HG02610 (cell line): Measurements from ENCODE around the gene SMAD5.

Experiments used
- ATAC-seq: cut with Tn5 transposase; IDR thresholded peaks from one replicate; pipeline ENCODE4 v1.9.1; 2021; ENCODE audit warnings: mild to moderate bottlenecking, moderate library complexity; ENCODE audit not compliant: unreplicated experiment

Gene SMAD5

GRCh38 chr5:136194576-136194975 lies 61.9 kb downstream of the SMAD5 start:
- no peak for ATAC-seq

DNA sequence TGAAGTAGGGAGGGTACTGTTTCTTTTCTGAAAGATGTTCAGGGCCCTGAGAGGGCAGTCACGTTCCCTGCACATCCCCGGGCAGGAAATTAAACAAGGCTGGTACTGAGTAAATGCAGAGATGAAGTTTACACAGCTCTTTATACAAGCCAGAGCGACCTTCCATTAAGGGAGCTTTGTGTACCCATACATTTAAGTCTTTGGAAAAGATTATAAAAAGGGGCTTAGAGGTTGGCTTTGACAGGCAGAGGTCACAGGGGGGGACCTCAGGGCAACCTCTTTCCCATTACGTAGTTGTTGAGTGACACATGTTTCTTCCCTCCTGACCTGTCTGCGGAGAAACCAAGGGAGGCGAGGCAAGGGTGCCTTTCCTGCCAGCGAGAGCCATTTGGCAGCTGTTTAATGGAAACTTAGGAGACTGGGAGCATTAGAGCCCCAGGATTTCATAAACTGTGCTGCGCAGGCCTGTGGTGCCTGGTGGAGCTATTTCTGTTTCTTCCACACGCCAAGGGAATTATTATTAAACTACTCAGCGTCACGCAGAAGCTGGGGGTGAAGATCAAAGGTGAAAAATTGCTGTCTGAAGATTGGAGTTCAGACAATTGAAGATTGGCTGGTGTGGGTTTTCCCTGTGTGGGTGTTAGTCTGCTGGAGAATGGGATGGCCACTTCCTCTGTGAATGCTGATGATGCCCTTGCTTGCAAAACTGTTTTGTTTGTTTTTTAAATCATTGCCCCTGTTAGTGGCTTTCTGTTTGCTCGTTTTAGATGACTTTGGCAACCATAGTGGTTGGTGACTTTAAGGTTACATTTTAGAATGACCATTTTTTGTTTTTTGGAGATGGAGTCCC lies 63.6 kb downstream of the SMAD5 start:
- ATAC-seq = no peak

- no peak for ATAC-seq
Observed at GRCh38 chr5:136197462-136198142, 65.0 kb downstream of the SMAD5 start.

DNA sequence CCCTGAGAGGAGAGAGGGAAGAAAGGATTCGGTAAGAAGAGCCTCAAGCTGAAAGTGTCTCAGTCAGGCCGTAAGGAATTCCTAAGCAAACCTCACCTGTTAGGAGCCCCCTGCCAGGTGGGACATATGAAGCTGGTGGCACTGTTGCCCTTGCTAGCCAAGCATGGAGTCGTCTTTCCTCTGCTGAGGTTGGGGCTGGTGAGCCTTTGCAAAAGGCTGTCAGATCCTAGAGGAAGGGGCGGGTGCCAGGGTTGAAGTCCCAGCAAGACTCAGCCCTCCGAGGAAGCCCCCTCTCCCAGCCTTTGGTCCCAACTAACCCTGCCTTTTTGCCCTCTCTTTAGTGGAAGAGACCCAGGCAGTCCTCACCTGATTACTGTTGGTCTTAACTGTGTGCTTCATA lies 65.8 kb downstream of the SMAD5 start:
- no peak for ATAC-seq

GRCh38 chr5:136199408-136199807 lies 66.8 kb downstream of the SMAD5 start:
- ATAC-seq = no peak

- no peak for ATAC-seq
Observed at GRCh38 chr5:136200130-136200529, 67.5 kb downstream of the SMAD5 start.

GRCh38 chr5:136200761-136201160 lies 68.1 kb downstream of the SMAD5 start:
- ATAC-seq = no peak

DNA sequence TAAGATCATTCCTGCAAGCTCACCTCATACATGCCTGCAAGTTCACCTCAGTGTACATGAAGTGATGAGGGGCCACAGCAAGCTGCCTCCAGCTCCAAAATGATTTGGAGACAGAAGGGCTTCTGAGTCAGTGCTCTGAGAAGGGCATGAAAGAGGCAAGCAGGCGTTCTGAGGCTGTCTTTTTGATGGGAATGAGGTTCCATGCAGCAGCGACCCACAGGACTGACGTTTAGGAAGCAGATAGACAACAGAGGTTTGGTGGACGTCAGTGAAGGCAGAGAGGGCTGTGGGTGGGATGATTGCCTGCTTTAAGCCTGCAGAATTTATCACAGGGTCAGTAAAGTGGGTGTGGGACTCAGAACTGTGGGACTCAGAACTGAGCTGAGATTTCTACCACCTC lies 69.2 kb downstream of the SMAD5 start:
- no peak for ATAC-seq

- ATAC-seq = no peak
Observed at GRCh38 chr5:136202469-136203205, 70.0 kb downstream of the SMAD5 start.

GRCh38 chr5:136203303-136203922 lies 70.8 kb downstream of the SMAD5 start:
- no peak for ATAC-seq

GRCh38 chr5:136205061-136205702 lies 72.5 kb downstream of the SMAD5 start:
- no peak for ATAC-seq

- no peak for ATAC-seq
Observed at GRCh38 chr5:136205941-136206340, 73.3 kb downstream of the SMAD5 start.

DNA sequence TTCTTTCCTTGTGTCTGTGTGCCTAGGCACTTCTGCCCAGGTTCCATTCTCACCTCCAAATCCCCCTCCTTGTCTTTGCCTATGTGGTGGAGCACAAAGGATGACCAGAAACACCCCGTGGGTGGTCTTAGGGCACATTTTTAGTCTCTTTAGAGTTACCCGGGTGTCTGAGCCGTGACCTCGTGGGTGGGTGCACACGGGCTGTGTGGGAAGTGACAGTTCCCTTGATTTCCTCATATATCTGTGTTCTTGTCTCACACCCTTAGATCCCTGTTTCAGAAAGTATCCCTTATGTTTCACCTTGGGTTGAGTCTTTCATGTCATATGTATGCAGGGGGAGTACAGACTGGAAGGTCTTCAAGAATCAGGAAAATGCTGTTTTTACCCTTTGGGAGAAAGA lies 73.7 kb downstream of the SMAD5 start:
- ATAC-seq = no peak

DNA sequence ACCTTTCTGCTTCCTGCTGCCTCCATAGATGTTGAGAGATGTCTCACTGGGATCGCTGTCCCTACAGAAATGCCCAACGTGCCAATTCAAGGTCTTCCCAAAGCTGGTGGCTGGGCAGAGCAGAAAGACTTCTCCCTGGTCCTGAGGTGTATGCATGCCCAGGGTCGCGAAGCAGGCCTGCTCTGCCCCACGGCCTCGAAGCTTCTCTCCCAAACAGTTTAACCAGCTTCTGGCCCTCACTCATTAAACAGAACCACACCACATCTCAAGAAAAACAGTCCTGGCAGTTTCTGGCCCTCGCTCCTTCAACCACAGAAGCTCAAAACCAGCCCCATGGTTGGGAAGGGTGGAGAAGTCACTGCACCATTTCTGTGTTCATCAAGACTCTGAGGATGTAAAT lies 75.0 kb downstream of the SMAD5 start:
- ATAC-seq = no peak

DNA sequence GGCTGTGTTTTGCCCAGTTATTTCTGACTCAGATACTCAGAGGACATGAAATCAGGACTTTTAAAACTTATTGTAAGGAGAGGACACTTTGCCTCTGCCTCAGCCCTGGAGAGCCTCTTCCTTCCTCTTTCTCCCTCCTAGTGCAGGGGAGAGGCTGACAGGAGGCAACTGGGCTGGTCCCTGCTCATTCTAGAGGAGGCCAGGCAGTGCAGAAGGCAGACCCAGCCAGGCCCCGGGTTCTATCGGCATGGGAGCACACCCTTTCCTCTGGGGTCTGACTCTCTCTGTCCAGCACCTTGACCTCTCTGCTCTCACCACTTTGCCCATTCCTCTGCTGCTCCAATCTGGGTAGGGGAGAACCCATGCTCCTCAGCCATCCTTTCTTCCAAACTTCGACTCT lies 76.3 kb downstream of the SMAD5 start:
- ATAC-seq = no peak

- ATAC-seq = no peak
Observed at GRCh38 chr5:136209346-136209910, 76.8 kb downstream of the SMAD5 start.

DNA sequence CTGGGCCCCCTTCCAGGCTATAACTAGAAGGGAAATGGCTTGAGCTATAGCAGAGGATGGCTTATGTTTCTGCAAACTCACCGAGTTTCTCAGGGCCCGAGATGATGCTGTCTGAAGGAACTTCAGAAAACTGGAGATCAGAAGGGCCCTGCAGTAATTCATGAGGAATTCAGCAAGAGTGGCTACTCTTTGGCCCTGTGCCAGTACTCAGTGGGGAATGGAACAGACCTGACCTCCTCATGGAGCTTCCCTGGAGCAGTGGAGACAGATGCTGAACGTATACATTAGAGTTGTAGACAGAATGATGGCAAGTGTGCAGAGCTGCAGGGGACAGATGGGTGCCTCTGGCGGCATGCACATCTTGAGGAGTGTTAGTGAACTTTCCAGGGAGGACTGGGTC lies 77.6 kb downstream of the SMAD5 start:
- ATAC-seq = no peak

DNA sequence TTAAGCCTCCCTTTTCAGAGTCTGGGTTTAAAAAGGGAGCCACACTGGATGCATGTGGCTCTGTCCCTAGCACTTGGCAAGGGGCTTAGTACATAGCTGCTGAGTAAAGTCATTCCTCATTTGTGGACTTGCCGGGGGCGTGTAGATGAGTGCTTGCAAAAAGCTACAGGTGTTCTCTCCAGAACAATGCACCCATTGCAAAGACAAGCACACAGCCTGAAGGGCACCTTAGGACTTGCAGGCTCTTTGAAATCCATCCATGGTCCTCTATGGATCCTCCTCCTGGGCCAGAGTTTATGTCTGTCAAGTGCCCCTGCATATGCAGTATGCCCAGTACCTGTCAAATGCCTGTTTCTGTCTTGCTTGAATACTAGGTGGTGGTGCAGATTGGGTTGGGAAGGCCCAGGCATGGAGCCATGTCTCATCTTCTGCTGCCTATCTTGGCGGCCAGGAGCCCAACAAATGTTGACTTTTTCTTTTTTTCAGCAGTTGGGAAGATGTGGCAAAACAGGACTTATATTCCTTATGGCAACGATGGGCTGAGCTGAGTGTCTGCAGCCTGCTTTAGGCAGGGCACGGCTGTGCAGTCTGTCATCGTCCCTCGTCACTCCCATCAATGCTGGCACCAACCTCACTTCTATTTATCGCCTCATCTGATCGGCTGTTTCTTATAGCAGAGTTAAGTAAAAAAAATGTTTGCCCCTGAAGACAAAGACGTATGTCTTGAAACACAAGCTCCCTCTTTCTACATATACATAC lies 78.8 kb downstream of the SMAD5 start:
- no peak for ATAC-seq

- peak; percentile 55 for ATAC-seq
Observed at GRCh38 chr5:136212252-136212721, 79.6 kb downstream of the SMAD5 start.
